ENCODE results near the gene EPHB1.

DNA sequence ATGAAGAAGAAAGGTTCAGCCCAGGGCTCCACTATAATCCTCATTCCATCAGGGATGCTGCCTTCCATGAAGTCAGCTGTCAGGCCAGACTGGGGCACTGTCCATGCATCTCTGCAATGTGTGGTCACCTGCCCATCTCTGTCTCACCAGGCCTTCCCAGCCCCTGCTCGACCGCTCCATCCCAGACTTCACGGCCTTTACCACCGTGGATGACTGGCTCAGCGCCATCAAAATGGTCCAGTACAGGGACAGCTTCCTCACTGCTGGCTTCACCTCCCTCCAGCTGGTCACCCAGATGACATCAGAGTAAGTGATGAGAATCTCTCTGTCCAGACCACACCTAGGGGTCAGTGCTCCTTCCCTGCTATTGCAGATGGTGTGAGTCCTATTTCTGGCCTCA is 454.1 kb downstream of the EPHB1 start:
- no peak for TF ChIP-seq POLR2AphosphoS5 (IDR thresholded peaks at IDR 0.05; ENCODE audit: low read depth, low read length)
- TF ChIP-seq, protein P1, sequence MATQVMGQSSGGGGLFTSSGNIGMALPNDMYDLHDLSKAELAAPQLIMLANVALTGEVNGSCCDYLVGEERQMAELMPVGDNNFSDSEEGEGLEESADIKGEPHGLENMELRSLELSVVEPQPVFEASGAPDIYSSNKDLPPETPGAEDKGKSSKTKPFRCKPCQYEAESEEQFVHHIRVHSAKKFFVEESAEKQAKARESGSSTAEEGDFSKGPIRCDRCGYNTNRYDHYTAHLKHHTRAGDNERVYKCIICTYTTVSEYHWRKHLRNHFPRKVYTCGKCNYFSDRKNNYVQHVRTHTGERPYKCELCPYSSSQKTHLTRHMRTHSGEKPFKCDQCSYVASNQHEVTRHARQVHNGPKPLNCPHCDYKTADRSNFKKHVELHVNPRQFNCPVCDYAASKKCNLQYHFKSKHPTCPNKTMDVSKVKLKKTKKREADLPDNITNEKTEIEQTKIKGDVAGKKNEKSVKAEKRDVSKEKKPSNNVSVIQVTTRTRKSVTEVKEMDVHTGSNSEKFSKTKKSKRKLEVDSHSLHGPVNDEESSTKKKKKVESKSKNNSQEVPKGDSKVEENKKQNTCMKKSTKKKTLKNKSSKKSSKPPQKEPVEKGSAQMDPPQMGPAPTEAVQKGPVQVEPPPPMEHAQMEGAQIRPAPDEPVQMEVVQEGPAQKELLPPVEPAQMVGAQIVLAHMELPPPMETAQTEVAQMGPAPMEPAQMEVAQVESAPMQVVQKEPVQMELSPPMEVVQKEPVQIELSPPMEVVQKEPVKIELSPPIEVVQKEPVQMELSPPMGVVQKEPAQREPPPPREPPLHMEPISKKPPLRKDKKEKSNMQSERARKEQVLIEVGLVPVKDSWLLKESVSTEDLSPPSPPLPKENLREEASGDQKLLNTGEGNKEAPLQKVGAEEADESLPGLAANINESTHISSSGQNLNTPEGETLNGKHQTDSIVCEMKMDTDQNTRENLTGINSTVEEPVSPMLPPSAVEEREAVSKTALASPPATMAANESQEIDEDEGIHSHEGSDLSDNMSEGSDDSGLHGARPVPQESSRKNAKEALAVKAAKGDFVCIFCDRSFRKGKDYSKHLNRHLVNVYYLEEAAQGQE (IDR thresholded peaks at IDR 0.05; ENCODE audit: insufficient read depth in 1 of 2, low read depth in 2 of 2, low read length in 2 of 2) = no peak
- TF ChIP-seq SIN3A (IDR thresholded peaks at IDR 0.05; ENCODE audit: borderline replicate concordance, insufficient read depth, low read length) = no peak

Data from PFSK-1 (cell line).